ENCODE data around the gene GSX2.

Gene GSX2

GRCh38 chr4:54097152-54097551 is 2.8 kb upstream of the GSX2 start:
- no peak for DNase-seq (ENCODE audit: extremely low read depth, low read depth)
- TF ChIP-seq CTCF (IDR thresholded peaks at IDR 0.05; ENCODE audit: low read depth, low read length): no peak

GRCh38 chr4:54098375-54098774 is 1.6 kb upstream of the GSX2 start:
- no peak for TF ChIP-seq CTCF (IDR thresholded peaks at IDR 0.05; ENCODE audit: low read depth, low read length)
- no peak for DNase-seq (ENCODE audit: extremely low read depth, low read depth)

- no peak for DNase-seq (ENCODE audit: extremely low read depth, low read depth)
- TF ChIP-seq CTCF (IDR thresholded peaks at IDR 0.05; ENCODE audit: low read depth, low read length): no peak
Measured at GRCh38 chr4:54099287-54099747, 646 bp upstream of the GSX2 start.

GRCh38 chr4:54100595-54101189 is 729 bp downstream of the GSX2 start:
- DNase-seq (ENCODE audit: extremely low read depth, low read depth): no peak
- no peak for TF ChIP-seq CTCF (IDR thresholded peaks at IDR 0.05; ENCODE audit: low read depth, low read length)

GRCh38 chr4:54101190-54102041 is 1.5 kb downstream of the GSX2 start:
- TF ChIP-seq CTCF (IDR thresholded peaks at IDR 0.05; ENCODE audit: low read depth, low read length): no peak
- no peak for DNase-seq (ENCODE audit: extremely low read depth, low read depth)

GRCh38 chr4:54102531-54103106 is 2.7 kb downstream of the GSX2 start:
- no peak for TF ChIP-seq CTCF (IDR thresholded peaks at IDR 0.05; ENCODE audit: low read depth, low read length)
- no peak for DNase-seq (ENCODE audit: extremely low read depth, low read depth)

- DNase-seq (ENCODE audit: extremely low read depth, low read depth): no peak
Measured at GRCh38 chr4:54103190-54103574, 3.2 kb downstream of the GSX2 start.

More at GRCh38 chr4:54103190-54103574, 3.2 kb downstream of the GSX2 start:
- no peak for TF ChIP-seq CTCF (IDR thresholded peaks at IDR 0.05; ENCODE audit: low read depth, low read length)
